ENCODE data around the gene UMPS. TPM values are rescaled to one million over a fixed set of nuclear protein-coding genes. Genes with fewer than 3 reads are reported as not detected.

The UMPS gene
- total RNA-seq, 4 donors from 2014 or later = 11.6 to 33.5 (median 29.2) TPM

DNA sequence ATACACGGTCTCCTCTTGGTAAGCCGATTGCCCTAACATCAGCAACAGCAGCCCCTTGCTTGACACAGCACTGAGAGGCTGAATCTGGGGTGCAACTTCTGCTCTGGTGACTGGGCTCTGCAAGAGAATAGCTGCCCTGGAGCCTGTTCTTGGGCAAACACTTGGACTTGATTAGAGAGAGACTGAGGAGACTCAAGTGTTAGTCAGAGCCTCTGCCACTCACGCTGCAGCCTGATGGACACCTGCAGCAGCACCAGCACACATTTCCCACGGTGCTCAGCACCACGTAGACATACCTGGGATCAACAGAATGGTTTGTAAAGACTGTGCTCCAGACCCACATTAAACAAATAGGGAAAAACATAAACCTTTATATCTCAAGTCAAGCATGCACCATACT is 35.8 kb upstream of the UMPS start:
- TF ChIP-seq POLR2A (IDR thresholded peaks at IDR 0.05) = no peak
- TF ChIP-seq, protein P1, sequence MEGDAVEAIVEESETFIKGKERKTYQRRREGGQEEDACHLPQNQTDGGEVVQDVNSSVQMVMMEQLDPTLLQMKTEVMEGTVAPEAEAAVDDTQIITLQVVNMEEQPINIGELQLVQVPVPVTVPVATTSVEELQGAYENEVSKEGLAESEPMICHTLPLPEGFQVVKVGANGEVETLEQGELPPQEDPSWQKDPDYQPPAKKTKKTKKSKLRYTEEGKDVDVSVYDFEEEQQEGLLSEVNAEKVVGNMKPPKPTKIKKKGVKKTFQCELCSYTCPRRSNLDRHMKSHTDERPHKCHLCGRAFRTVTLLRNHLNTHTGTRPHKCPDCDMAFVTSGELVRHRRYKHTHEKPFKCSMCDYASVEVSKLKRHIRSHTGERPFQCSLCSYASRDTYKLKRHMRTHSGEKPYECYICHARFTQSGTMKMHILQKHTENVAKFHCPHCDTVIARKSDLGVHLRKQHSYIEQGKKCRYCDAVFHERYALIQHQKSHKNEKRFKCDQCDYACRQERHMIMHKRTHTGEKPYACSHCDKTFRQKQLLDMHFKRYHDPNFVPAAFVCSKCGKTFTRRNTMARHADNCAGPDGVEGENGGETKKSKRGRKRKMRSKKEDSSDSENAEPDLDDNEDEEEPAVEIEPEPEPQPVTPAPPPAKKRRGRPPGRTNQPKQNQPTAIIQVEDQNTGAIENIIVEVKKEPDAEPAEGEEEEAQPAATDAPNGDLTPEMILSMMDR (IDR thresholded peaks at IDR 0.05) = no peak
- DNase-seq = no peak
- Histone ChIP-seq H3K4me1 (no peaks in the 10 kb centered on the region), H3K36me3 (no peaks in the 10 kb centered on the region), H3K9me3 (no peaks in the 10 kb centered on the region), H3K4me3 (no peak overlapping the region), H3K27me3 (peaks cover 0 to 4% (median 0%) of the 10 kb centered on the region in 4 donors), H3K27ac (no peak overlapping the region)
- WGBS, 2 donors = 55 to 68% methylated on average over 3 to 5 of the region's 5 CpGs
- intact Hi-C loops (cut with DNase I) = no loop called here

DNA sequence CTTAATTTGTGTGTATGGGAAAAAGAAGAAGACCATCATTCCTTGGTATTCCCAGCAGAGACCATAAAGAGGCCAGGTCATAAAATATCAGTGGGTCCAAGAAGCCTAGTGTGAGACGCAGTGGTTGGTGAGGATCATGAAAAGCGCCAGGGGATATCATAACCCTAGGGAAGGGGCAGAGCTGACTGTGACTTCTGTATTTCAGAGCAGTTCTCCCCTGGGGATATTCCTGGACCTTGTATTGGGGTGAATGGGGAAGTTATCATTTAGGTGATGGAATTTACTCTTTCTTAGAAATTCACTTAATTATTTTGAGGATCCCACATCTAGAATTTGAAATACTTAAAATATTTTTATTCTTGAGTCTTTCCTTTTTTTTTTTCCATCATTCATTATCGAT is 34.9 kb upstream of the UMPS start:
- Histone ChIP-seq H3K27ac (no peak overlapping the region), H3K36me3 (no peaks in the 10 kb centered on the region), H3K4me3 (no peak overlapping the region), H3K9me3 (no peaks in the 10 kb centered on the region), H3K27me3 (peaks cover 0 to 10% (median 0%) of the 10 kb centered on the region in 4 donors), H3K4me1 (no peaks in the 10 kb centered on the region)
- 74 to 84% methylated on average over 3 of the region's 3 CpGs for WGBS, 2 donors
- no peak for DNase-seq
- TF ChIP-seq POLR2A (IDR thresholded peaks at IDR 0.05) = no peak
- TF ChIP-seq, protein P1 (IDR thresholded peaks at IDR 0.05) = no peak
- intact Hi-C loops (cut with DNase I) = no loop called here

DNA sequence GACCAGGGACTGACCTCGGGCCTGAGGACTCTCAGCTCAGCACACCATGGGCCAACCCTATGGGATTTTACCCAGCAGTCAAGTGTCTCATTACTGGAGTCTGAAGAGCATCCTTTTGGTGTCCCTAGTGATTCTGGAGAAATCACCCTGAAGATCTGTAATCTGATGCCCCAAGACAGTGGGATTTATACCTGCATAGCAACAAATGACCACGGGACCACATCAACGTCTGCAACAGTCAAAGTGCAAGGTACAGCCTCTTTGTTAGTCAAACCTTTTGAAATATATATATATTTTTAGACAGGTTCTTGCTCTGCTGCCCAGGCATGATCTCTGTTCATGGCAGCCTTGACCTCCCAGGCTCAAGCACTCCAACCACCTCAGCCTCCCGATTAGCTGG is 34.2 kb upstream of the UMPS start:
- Histone ChIP-seq H3K4me3 (no peak overlapping the region), H3K27ac (no peak overlapping the region), H3K27me3 (peaks cover 0 to 16% (median 0%) of the 10 kb centered on the region in 4 donors), H3K36me3 (no peaks in the 10 kb centered on the region), H3K4me1 (no peaks in the 10 kb centered on the region), H3K9me3 (no peaks in the 10 kb centered on the region)
- DNase-seq = no peak
- no peak for TF ChIP-seq POLR2A (IDR thresholded peaks at IDR 0.05)
- TF ChIP-seq, protein P1 (IDR thresholded peaks at IDR 0.05) = no peak
- WGBS, 2 donors = 79 to 90% methylated on average over 4 of the region's 4 CpGs
- intact Hi-C loops (cut with DNase I) = no loop called here

DNA sequence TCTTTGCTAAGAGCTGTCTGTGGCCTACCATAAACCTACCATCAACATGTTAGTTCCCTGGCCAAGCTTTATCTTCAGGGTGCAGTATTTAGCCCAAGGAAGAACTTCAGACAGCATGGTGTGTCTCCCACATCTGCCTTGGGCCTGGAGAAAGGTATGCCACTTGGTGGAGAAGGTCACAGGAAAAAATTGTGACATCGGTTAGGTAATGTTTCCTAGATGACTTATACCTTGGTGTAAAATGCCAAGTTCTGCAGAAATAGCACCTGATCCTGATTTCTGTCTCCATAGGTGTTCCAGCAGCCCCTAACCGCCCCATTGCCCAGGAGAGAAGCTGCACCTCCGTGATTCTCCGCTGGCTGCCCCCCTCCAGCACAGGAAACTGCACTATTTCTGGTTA is 33.0 kb upstream of the UMPS start:
- intact Hi-C loops (cut with DNase I) = no loop called here
- peaks cover 0 to 17% (median 0%) of the 10 kb centered on the region in 4 donors for H3K27me3 ChIP-seq
- no peak overlapping the region for H3K4me3 ChIP-seq
- no peak for DNase-seq
- no peaks in the 10 kb centered on the region for H3K36me3 ChIP-seq
- no peaks in the 10 kb centered on the region for H3K9me3 ChIP-seq
- 82 to 84% methylated on average over 4 of the region's 4 CpGs for WGBS, 2 donors
- TF ChIP-seq, protein P1 (IDR thresholded peaks at IDR 0.05) = no peak
- no peak for TF ChIP-seq POLR2A (IDR thresholded peaks at IDR 0.05)
- no peak overlapping the region for H3K27ac ChIP-seq
- H3K4me1 ChIP-seq = no peaks in the 10 kb centered on the region

DNA sequence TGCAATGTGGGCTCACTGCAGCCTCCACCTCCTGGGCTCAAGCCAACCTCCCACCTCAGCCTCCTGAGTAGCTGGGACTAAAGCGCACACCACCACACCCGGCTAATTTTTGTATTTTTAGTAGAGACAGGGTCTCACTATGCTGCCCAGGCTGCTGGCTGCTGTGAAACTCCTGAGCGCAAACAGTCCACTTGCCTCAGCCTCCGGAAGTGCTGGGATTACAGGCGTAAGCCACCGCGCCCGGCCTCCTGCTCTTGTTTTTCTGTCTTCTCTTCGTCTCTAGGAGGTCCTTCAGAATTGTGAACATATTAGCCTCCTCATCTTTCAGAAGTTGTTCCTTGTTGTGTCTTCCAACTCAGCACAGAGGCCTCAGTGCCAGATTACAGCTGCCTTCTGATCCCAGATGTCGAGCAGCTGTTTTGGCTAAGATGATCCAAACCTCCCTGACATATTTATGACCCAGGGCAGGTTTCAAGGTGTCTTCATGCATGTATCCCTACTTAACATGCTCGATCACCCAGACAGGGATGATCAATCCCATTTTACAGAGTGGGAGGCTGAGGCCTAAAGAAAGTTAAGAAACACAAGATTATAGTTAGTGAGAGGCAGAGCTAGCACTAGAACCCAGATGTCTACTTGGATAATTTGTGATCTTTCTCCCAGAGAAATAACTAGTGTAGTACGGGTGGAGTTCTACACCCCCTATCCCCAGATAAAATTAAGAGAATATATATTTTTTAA is 32.1 kb upstream of the UMPS start:
- H3K27me3 ChIP-seq = peaks cover 0 to 17% (median 0%) of the 10 kb centered on the region in 4 donors
- TF ChIP-seq POLR2A (IDR thresholded peaks at IDR 0.05) = no peak
- TF ChIP-seq, protein P1 (IDR thresholded peaks at IDR 0.05) = no peak
- no peaks in the 10 kb centered on the region for H3K36me3 ChIP-seq
- 87 to 89% methylated on average over 12 of the region's 12 CpGs for WGBS, 2 donors
- no peaks in the 10 kb centered on the region for H3K9me3 ChIP-seq
- no peak for DNase-seq
- intact Hi-C loops (cut with DNase I) = no loop called here
- H3K4me1 ChIP-seq = no peaks in the 10 kb centered on the region
- no peak overlapping the region for H3K27ac ChIP-seq
- no peak overlapping the region for H3K4me3 ChIP-seq

All from esophagus squamous epithelium (tissue), 5 donors.